ENCODE data around the gene CRABP2. TPM values are rescaled to one million over a fixed set of nuclear protein-coding genes. Genes with fewer than 3 reads are reported as not detected.

The CRABP2 gene
- total and polyA plus RNA-seq, 2 of the 13 experiments (the other 11 are each of a cell fraction or from before 2014, with no cell fraction given): 0.40 to 0.60 TPM

GRCh38 chr1:156751757-156752481 is 46.5 kb upstream of the CRABP2 start (continued):
- TF ChIP-seq ZNF503 (CRISPR knock-in tag; IDR thresholded peaks at IDR 0.05): peak; percentile 37; the same call in 1 of the 2 replicates
- TF ChIP-seq ZHX1 (CRISPR knock-in tag; IDR thresholded peaks at IDR 0.05; ENCODE audit: low read depth): no peak
- 0 out of 2 replicates have a peak, but pooled peaks have one; percentile 45 for TF ChIP-seq ZNF672 (CRISPR knock-in tag; IDR thresholded peaks at IDR 0.05)
- TF ChIP-seq SP4 (CRISPR knock-in tag; IDR thresholded peaks at IDR 0.05): peak; percentile 84
- no peak for TF ChIP-seq ZNF468 (CRISPR knock-in tag; IDR thresholded peaks at IDR 0.05)
- peak; percentile 15 for TF ChIP-seq ZEB1 (IDR thresholded peaks at IDR 0.05; ENCODE audit: insufficient replicate concordance, low read depth)
- peak; percentile 59; the same call in 1 of the 2 replicates for TF ChIP-seq THRA (CRISPR knock-in tag; IDR thresholded peaks at IDR 0.05; ENCODE audit: borderline replicate concordance)
- peak; percentile 42; the same call in 1 of the 2 replicates for TF ChIP-seq ZNF350 (CRISPR knock-in tag; IDR thresholded peaks at IDR 0.05; ENCODE audit: borderline replicate concordance, low read depth)
- 0 out of 2 replicates have a peak, but pooled peaks have one; percentile 26 for TF ChIP-seq ZC3H13 (CRISPR knock-in tag; IDR thresholded peaks at IDR 0.05)
- 0 out of 2 replicates have a peak, but pooled peaks have one; percentile 33 for TF ChIP-seq ZNF318 (CRISPR knock-in tag; IDR thresholded peaks at IDR 0.05)
- no peak for TF ChIP-seq ZNF256 (CRISPR knock-in tag; conservative IDR thresholded peaks at IDR 0.05)
- no peak for TF ChIP-seq EED (CRISPR knock-in tag; IDR thresholded peaks at IDR 0.05)
- TF ChIP-seq ZNF841 (CRISPR knock-in tag; IDR thresholded peaks at IDR 0.05; ENCODE audit: borderline replicate concordance): no peak
- peak; percentile 95 for TF ChIP-seq SRF (IDR thresholded peaks at IDR 0.05; ENCODE audit: low read depth, low read length)
